HepG2 (cell line): ENCODE results near the gene ZNRF3. TPM values are rescaled to one million over a fixed set of nuclear protein-coding genes. Genes with fewer than 3 reads are reported as not detected.

Experiments
- CBX1 ChIP-seq: IDR thresholded peaks from one replicate; pipeline ENCODE4 v1.6.1; 2016; ENCODE audit warnings: antibody characterized with exemption, low read depth
- CREBL2 ChIP-seq: sonication (generic); formaldehyde crosslinking; IDR thresholded peaks from 2 replicates; pipeline ENCODE4 v1.8.1; 2023; ENCODE audit warnings: missing genetic modification reagents, mild to moderate bottlenecking, borderline replicate concordance
- FOXO1 ChIP-seq: sonication (generic); formaldehyde crosslinking; IDR thresholded peaks from 2 replicates; pipeline ENCODE4 v1.4.0; 2020; ENCODE audit warnings: missing genetic modification reagents
- HCFC1 ChIP-seq: fragments of 150-350 bp; IDR thresholded peaks from 2 replicates; pipeline ENCODE4 v1.6.1; 2014; ENCODE audit warnings: low read depth, low read length
- LBX2 ChIP-seq: sonication (generic); formaldehyde crosslinking; IDR thresholded peaks from 2 replicates; pipeline ENCODE4 v1.5.0; 2020; ENCODE audit warnings: missing genetic modification reagents, mild to moderate bottlenecking, borderline replicate concordance
- MTERF4 ChIP-seq: sonication (generic); formaldehyde crosslinking; IDR thresholded peaks from 2 replicates; pipeline ENCODE4 v1.8.0; 2023; ENCODE audit warnings: mild to moderate bottlenecking, missing genetic modification reagents
- NBN ChIP-seq: fragments of 450-650 bp; conservative IDR thresholded peaks from 2 replicates; pipeline ENCODE4 v1.6.1; 2017
- RBAK ChIP-seq: sonication (generic); formaldehyde crosslinking; IDR thresholded peaks from 2 replicates; pipeline ENCODE4 v1.5.1; 2020; ENCODE audit warnings: mild to moderate bottlenecking, missing genetic modification reagents
- RFXAP ChIP-seq: sonication (generic); formaldehyde crosslinking; IDR thresholded peaks from 2 replicates; pipeline ENCODE4 v1.4.0; 2020; ENCODE audit warnings: missing genetic modification reagents, borderline replicate concordance
- SIN3B ChIP-seq: fragments of 150-350 bp; IDR thresholded peaks from 2 replicates; pipeline ENCODE4 v1.6.1; 2014; ENCODE audit warnings: low read length
- SRF ChIP-seq: IDR thresholded peaks from 2 replicates; pipeline ENCODE4 v1.6.1; 2011; ENCODE audit warnings: mild to moderate bottlenecking, low read depth, low read length, moderate library complexity
- SUZ12 ChIP-seq: fragments of 150-350 bp; IDR thresholded peaks from 2 replicates; pipeline ENCODE4 v1.6.1; 2014; ENCODE audit warnings: low read depth, low read length
- THAP8 ChIP-seq: sonication (generic); formaldehyde crosslinking; IDR thresholded peaks from 2 replicates; pipeline ENCODE4 v1.5.1; 2020; ENCODE audit warnings: missing genetic modification reagents, mild to moderate bottlenecking, borderline replicate concordance
- ZBTB3 ChIP-seq: sonication (generic); formaldehyde crosslinking; IDR thresholded peaks from 2 replicates; pipeline ENCODE4 v1.4.0; 2020; ENCODE audit warnings: low read depth, mild to moderate bottlenecking, moderate library complexity, missing genetic modification reagents, borderline replicate concordance
- ZEB1 ChIP-seq: IDR thresholded peaks from 2 replicates; pipeline ENCODE4 v1.6.1; 2012; ENCODE audit warnings: mild to moderate bottlenecking, low read depth, inconsistent platforms; ENCODE audit not compliant: insufficient replicate concordance
- ZFP36L2 ChIP-seq: sonication (generic); formaldehyde crosslinking; IDR thresholded peaks from 2 replicates; pipeline ENCODE4 v1.4.0; 2020; ENCODE audit warnings: missing genetic modification reagents
- ZNF207 ChIP-seq: fragments of 450-650 bp; IDR thresholded peaks from 2 replicates; pipeline ENCODE4 v1.6.1; 2016; ENCODE audit warnings: antibody characterized with exemption, borderline replicate concordance
- ZNF280B ChIP-seq: sonication (generic); formaldehyde crosslinking; IDR thresholded peaks from 2 replicates; pipeline ENCODE4 v1.5.0; 2020; ENCODE audit warnings: missing genetic modification reagents, mild to moderate bottlenecking, borderline replicate concordance
- ZNF460 ChIP-seq: sonication (generic); formaldehyde crosslinking; IDR thresholded peaks from 2 replicates; pipeline ENCODE4 v1.5.1; 2020; ENCODE audit warnings: missing genetic modification reagents, mild to moderate bottlenecking, borderline replicate concordance
- ZNF597 ChIP-seq: sonication (generic); formaldehyde crosslinking; IDR thresholded peaks from 2 replicates; pipeline ENCODE4 v1.5.0; 2020; ENCODE audit warnings: missing genetic modification reagents
- ZNF629 ChIP-seq: sonication (generic); formaldehyde crosslinking; conservative IDR thresholded peaks from 2 replicates; pipeline ENCODE4 v1.5.0; 2020; ENCODE audit warnings: missing genetic modification reagents
- ZNF720 ChIP-seq: sonication (generic); formaldehyde crosslinking; IDR thresholded peaks from 2 replicates; pipeline ENCODE4 v1.4.0; 2020; ENCODE audit warnings: missing genetic modification reagents
- ZNF776 ChIP-seq: sonication (generic); formaldehyde crosslinking; IDR thresholded peaks from 2 replicates; pipeline ENCODE4 v1.4.0; 2020; ENCODE audit warnings: mild to moderate bottlenecking, missing genetic modification reagents
- ZNF780A ChIP-seq: sonication (generic); formaldehyde crosslinking; IDR thresholded peaks from 2 replicates; pipeline ENCODE4 v1.8.0; 2022; ENCODE audit warnings: mild to moderate bottlenecking, missing genetic modification reagents, moderate library complexity
- ZNF792 ChIP-seq: IDR thresholded peaks from 2 replicates; pipeline ENCODE4 v1.6.1; 2016
- ZNF879 ChIP-seq: sonication (generic); formaldehyde crosslinking; IDR thresholded peaks from 2 replicates; pipeline ENCODE4 v1.8.1; 2023; ENCODE audit warnings: missing genetic modification reagents
- ZSCAN5A ChIP-seq: sonication (generic); formaldehyde crosslinking; IDR thresholded peaks from 2 replicates; pipeline ENCODE4 v1.8.0; 2022; ENCODE audit warnings: mild to moderate bottlenecking, missing genetic modification reagents, borderline replicate concordance
- polyA plus RNA-seq, 8 experiments: library from polyadenylated mRNA; depleted of rRNA in 3 of 8; stranded (reverse) in 7 of 8; unstranded in 1 of 8; fragments of >200 nt; fragmentation: Illumina TruSeq in 4 of 8; extraction: Trizol in 4 of 8; gene quantifications; 2 replicates each; pipeline versions ENCODE4 v1.2.1 to v1.2.3, GENCODE V29; 2011 to 2016; ENCODE audit warnings: low read depth in 4 of 8, missing spikeins in 1 of 8, mixed read lengths in 1 of 8; ENCODE audit not compliant: insufficient read depth in 1 of 8
- total RNA-seq, 5 experiments: library from RNA; depleted of rRNA; stranded (reverse); fragments of >200 nt; fragmentation: Illumina TruSeq; extraction: Trizol; gene quantifications; 2 replicates each; pipeline ENCODE4 v1.2.3, GENCODE V29; 2016; ENCODE audit warnings: low read depth in 1 of 5

Gene ZNRF3
- total and polyA plus RNA-seq, 2 of the 13 experiments (the other 11 are each of a cell fraction or from before 2014, with no cell fraction given) = 20.3 to 36.7 TPM

GRCh38 chr22:28892175-28892731 is 8.9 kb downstream of the ZNRF3 start (continued):
- TF ChIP-seq HCFC1 = no peak
- TF ChIP-seq RBAK (CRISPR knock-in tag) = no peak
- no peak for TF ChIP-seq ZNF207
- peak; percentile 27; the same call in 1 of the 2 replicates for TF ChIP-seq ZNF792 (CRISPR knock-in tag)
- TF ChIP-seq RFXAP (CRISPR knock-in tag) = no peak
- TF ChIP-seq SIN3B = no peak
- TF ChIP-seq CBX1 = no peak
- TF ChIP-seq ZNF629 (CRISPR knock-in tag) = no peak
- no peak for TF ChIP-seq SRF
- no peak for TF ChIP-seq NBN
- no peak for TF ChIP-seq ZBTB3 (CRISPR knock-in tag)
- TF ChIP-seq SUZ12 = no peak
- TF ChIP-seq ZNF280B (CRISPR knock-in tag) = no peak
- TF ChIP-seq ZEB1 = peak; percentile 82
- no peak for TF ChIP-seq ZSCAN5A
- TF ChIP-seq ZNF460 (CRISPR knock-in tag) = no peak
- TF ChIP-seq ZNF879 = no peak
- TF ChIP-seq MTERF4 = no peak
- no peak for TF ChIP-seq ZNF720
- TF ChIP-seq CREBL2 (CRISPR knock-in tag) = no peak
- TF ChIP-seq ZFP36L2 (CRISPR knock-in tag) = no peak
- TF ChIP-seq ZNF776 (CRISPR knock-in tag) = no peak
- TF ChIP-seq LBX2 (CRISPR knock-in tag) = no peak
- TF ChIP-seq THAP8 (CRISPR knock-in tag) = no peak
- TF ChIP-seq FOXO1 (CRISPR knock-in tag) = no peak; the same call in none of the 2 replicates
- no peak for TF ChIP-seq ZNF780A (CRISPR knock-in tag)
- TF ChIP-seq ZNF597 = no peak
